ENCODE measurements around the gene PDZD4. TPM values are rescaled to one million over a fixed set of nuclear protein-coding genes. Genes with fewer than 3 reads are reported as not detected.

Gene PDZD4
- total RNA-seq, 1 experiment from 2014 or later, result 0.26 TPM

GRCh38 chrX:153782871-153783270 is 47.5 kb downstream of the PDZD4 start:
- no peak overlapping the region for H2AFZ ChIP-seq (ENCODE audit: low read length)
- CTCF ChIA-PET, result no interaction called here
- no peak overlapping the region for H3K4me3 ChIP-seq (ENCODE audit: low read length)
- no peaks in the 10 kb centered on the region for H3K27me3 ChIP-seq (ENCODE audit: low read length)
- no peak overlapping the region for H3K4me2 ChIP-seq (ENCODE audit: low read length)
- no peaks in the 10 kb centered on the region for H3F3A ChIP-seq (ENCODE audit: low read length, unreplicated experiment)
- H3K36me3 ChIP-seq (ENCODE audit: low read depth, low read length), result no peaks in the 10 kb centered on the region
- no peaks in the 10 kb centered on the region for H4K20me1 ChIP-seq (ENCODE audit: low read length)
- TF ChIP-seq EZH2phosphoT487 (IDR thresholded peaks at IDR 0.05; ENCODE audit: borderline replicate concordance, low read length) (no peak), CTCF (conservative IDR thresholded peaks at IDR 0.05; ENCODE audit: low read depth, low read length) (no peak), EZH2 (IDR thresholded peaks at IDR 0.05; ENCODE audit: low read length, unreplicated experiment) (no peak)
- no peak overlapping the region for H3K27ac ChIP-seq (ENCODE audit: low read length)
- no peaks in the 10 kb centered on the region for H3K79me2 ChIP-seq (ENCODE audit: low read length)
- no peaks in the 10 kb centered on the region for H3K9me3 ChIP-seq (ENCODE audit: low read length)
- no peaks in the 10 kb centered on the region for H3K4me1 ChIP-seq (ENCODE audit: insufficient read depth, low read length)
- no peak for ATAC-seq
- no TSS peak for BruUV-seq (replicated peaks)
- intact Hi-C loops (cut with micrococcal nuclease), result no loop called here
- H3K9me2 ChIP-seq (replicated peaks; ENCODE audit: low read length), result no peaks in the 10 kb centered on the region
- H3K9ac ChIP-seq (ENCODE audit: low read length), result no peak overlapping the region
- DNase-seq, result no peak
- POLR2A ChIA-PET (ENCODE audit: unreplicated experiment), result no interaction called here

- Histone ChIP-seq H3K4me1 (ENCODE audit: insufficient read depth, low read length) (no peaks in the 10 kb centered on the region), H4K20me1 (ENCODE audit: low read length) (no peaks in the 10 kb centered on the region), H3K27ac (ENCODE audit: low read length) (no peak overlapping the region), H3K27me3 (ENCODE audit: low read length) (no peaks in the 10 kb centered on the region), H3K79me2 (ENCODE audit: low read length) (no peaks in the 10 kb centered on the region), H3K4me2 (ENCODE audit: low read length) (no peak overlapping the region), H3K36me3 (ENCODE audit: low read depth, low read length) (no peaks in the 10 kb centered on the region), H2AFZ (ENCODE audit: low read length) (no peak overlapping the region), H3K9me3 (ENCODE audit: low read length) (no peaks in the 10 kb centered on the region), H3F3A (ENCODE audit: low read length, unreplicated experiment) (no peaks in the 10 kb centered on the region), H3K9ac (ENCODE audit: low read length) (no peak overlapping the region), H3K4me3 (ENCODE audit: low read length) (no peak overlapping the region), H3K9me2 (replicated peaks; ENCODE audit: low read length) (no peaks in the 10 kb centered on the region)
- ChIA-PET POLR2A (ENCODE audit: unreplicated experiment) (no interaction called here), CTCF (no interaction called here)
- TF ChIP-seq EZH2phosphoT487 (IDR thresholded peaks at IDR 0.05; ENCODE audit: borderline replicate concordance, low read length) (no peak), EZH2 (IDR thresholded peaks at IDR 0.05; ENCODE audit: low read length, unreplicated experiment) (no peak), CTCF (conservative IDR thresholded peaks at IDR 0.05; ENCODE audit: low read depth, low read length) (peak; percentile 27; the same call in 1 of the 2 replicates)
- DNase-seq (no peak), ATAC-seq (no peak)
- no TSS peak for BruUV-seq (replicated peaks)
- intact Hi-C loops (cut with micrococcal nuclease), result no loop called here
These were observed 48.0 kb downstream of the PDZD4 start for GRCh38 chrX:153782313-153782712.

GRCh38 chrX:153781428-153782047 is 48.8 kb downstream of the PDZD4 start:
- Histone ChIP-seq H3K36me3 (ENCODE audit: low read depth, low read length) (no peaks in the 10 kb centered on the region), H2AFZ (ENCODE audit: low read length) (no peak overlapping the region), H3K27ac (ENCODE audit: low read length) (no peak overlapping the region), H3K9ac (ENCODE audit: low read length) (no peak overlapping the region), H3K79me2 (ENCODE audit: low read length) (no peaks in the 10 kb centered on the region), H3F3A (ENCODE audit: low read length, unreplicated experiment) (no peaks in the 10 kb centered on the region), H3K9me2 (replicated peaks; ENCODE audit: low read length) (no peaks in the 10 kb centered on the region), H3K4me3 (ENCODE audit: low read length) (no peak overlapping the region), H3K9me3 (ENCODE audit: low read length) (no peaks in the 10 kb centered on the region), H3K27me3 (ENCODE audit: low read length) (no peaks in the 10 kb centered on the region), H3K4me2 (ENCODE audit: low read length) (no peak overlapping the region), H3K4me1 (ENCODE audit: insufficient read depth, low read length) (no peaks in the 10 kb centered on the region), H4K20me1 (ENCODE audit: low read length) (no peaks in the 10 kb centered on the region)
- POLR2A ChIA-PET (ENCODE audit: unreplicated experiment), result no interaction called here
- ATAC-seq, result peak; percentile 5; the same call in 1 of the 2 replicates
- intact Hi-C loops (cut with micrococcal nuclease), result no loop called here
- no peak for DNase-seq
- CTCF ChIA-PET, result no interaction called here
- no peak for TF ChIP-seq CTCF (conservative IDR thresholded peaks at IDR 0.05; ENCODE audit: low read depth, low read length)
- TF ChIP-seq EZH2 (IDR thresholded peaks at IDR 0.05; ENCODE audit: low read length, unreplicated experiment), result no peak
- TF ChIP-seq EZH2phosphoT487 (IDR thresholded peaks at IDR 0.05; ENCODE audit: borderline replicate concordance, low read length), result no peak
- BruUV-seq (replicated peaks), result no TSS peak
